HFFc6 (cell line): ENCODE results near the gene LPAR1. TPM values are rescaled to one million over a fixed set of nuclear protein-coding genes. Genes with fewer than 3 reads are reported as not detected.

ENCODE experiments used
- DNase-seq: peaks from one replicate; pipeline ENCODE4 v3.0.0-alpha.2; 2018
- H3K27ac Mint-ChIP-seq: 2 replicates; pipeline ENCODE4 v1.8.0; 2020; ENCODE audit warnings: mild to moderate bottlenecking, mixed read lengths
- H3K27me3 Mint-ChIP-seq: 2 replicates; pipeline ENCODE4 v1.8.0; 2021; ENCODE audit warnings: mild to moderate bottlenecking, moderate library complexity, mixed read lengths; ENCODE audit not compliant: insufficient read depth
- H3K36me3 Mint-ChIP-seq: 2 replicates; pipeline ENCODE4 v1.8.0; 2021; ENCODE audit warnings: low read depth, mixed read lengths
- H3K4me1 Mint-ChIP-seq: 2 replicates; pipeline ENCODE4 v1.8.0; 2020; ENCODE audit warnings: low read depth, mixed read lengths
- H3K4me3 Mint-ChIP-seq: 2 replicates; pipeline ENCODE4 v1.8.0; 2020; ENCODE audit warnings: mild to moderate bottlenecking, moderate library complexity, mixed read lengths
- H3K9me3 Mint-ChIP-seq: 2 replicates; pipeline ENCODE4 v1.8.0; 2020; ENCODE audit warnings: mild to moderate bottlenecking, mixed read lengths
- total RNA-seq, 6 experiments: library from RNA; stranded (reverse); fragmentation: NEBNext Ultra II Directional; extraction: Animal tissue kit (Norgen Biotek cat#: 25700); gene quantifications; 2 replicates in 1 of 6; 3 replicates in 5 of 6; pipeline ENCODE4 v1.2.3, GENCODE V29; 2021
- TF ChIP-seq, protein P1 (sequence below): fragments of 200-600 bp; sonication (generic); IDR thresholded peaks from 2 replicates; pipeline ENCODE4 v1.5.0; 2021; ENCODE audit warnings: antibody characterized with exemption, mild to moderate bottlenecking

LPAR1 gene
- total RNA-seq, 6 experiments from 2014 or later = 70.6 to 148 (median 123) TPM

DNA sequence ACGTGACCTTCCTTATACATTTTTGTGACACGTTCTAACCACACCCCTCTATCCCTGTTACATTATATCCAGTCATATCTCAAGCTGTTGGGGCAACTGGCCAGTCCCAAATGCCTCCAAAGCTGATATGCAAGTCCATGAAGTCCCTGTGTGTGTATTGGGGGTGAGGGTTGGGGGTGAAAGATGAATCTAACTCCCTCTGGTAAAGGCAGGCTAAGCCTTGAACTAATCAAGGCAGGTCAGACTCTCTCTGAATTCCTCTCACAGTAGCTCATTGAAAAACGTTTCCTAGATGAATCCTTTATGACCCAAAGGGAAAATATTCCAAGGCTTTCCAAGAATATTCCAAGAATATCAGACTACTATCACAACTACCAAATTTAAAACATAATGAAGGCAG lies 195.3 kb downstream of the LPAR1 start:
- peak; percentile 44 for DNase-seq
- peak overlapping the region; percentile 80 for H3K27ac Mint-ChIP-seq
- TF ChIP-seq, protein P1, sequence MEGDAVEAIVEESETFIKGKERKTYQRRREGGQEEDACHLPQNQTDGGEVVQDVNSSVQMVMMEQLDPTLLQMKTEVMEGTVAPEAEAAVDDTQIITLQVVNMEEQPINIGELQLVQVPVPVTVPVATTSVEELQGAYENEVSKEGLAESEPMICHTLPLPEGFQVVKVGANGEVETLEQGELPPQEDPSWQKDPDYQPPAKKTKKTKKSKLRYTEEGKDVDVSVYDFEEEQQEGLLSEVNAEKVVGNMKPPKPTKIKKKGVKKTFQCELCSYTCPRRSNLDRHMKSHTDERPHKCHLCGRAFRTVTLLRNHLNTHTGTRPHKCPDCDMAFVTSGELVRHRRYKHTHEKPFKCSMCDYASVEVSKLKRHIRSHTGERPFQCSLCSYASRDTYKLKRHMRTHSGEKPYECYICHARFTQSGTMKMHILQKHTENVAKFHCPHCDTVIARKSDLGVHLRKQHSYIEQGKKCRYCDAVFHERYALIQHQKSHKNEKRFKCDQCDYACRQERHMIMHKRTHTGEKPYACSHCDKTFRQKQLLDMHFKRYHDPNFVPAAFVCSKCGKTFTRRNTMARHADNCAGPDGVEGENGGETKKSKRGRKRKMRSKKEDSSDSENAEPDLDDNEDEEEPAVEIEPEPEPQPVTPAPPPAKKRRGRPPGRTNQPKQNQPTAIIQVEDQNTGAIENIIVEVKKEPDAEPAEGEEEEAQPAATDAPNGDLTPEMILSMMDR = no peak

DNA sequence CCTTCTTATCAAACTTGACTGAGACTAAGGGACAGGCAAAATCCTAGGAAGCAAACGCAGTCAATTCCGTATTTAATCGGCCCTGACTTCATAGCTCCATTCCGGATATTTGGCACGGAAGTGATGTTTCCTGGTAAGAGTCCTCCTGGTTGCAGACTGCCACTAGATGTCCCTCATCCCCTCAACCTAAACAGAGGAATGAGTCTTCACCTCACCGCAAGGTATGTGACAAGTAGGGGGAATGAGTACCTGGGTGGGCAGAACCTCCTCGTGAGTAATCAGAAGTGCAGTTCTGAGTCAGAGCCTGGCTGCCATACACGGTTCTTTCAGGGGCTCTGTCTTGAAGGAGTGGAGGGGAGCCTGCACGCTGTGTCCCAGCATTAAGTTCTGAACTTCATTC lies 196.1 kb downstream of the LPAR1 start:
- Mint-ChIP-seq H3K9me3 (peaks cover 5% of the 10 kb centered on the region), H3K27ac (peak overlapping the region; percentile 80), H3K27me3 (no peaks in the 10 kb centered on the region), H3K4me3 (no peak overlapping the region; the same call in 1 of the 2 replicates), H3K4me1 (peaks cover 79% of the 10 kb centered on the region), H3K36me3 (peaks cover 30% of the 10 kb centered on the region)
- TF ChIP-seq, protein P1 = peak; percentile 37; the same call in 1 of the 2 replicates
- no peak for DNase-seq

More for the DNA sequence above, 195.3 kb downstream of the LPAR1 start:
- Mint-ChIP-seq H3K36me3 (peaks cover 22% of the 10 kb centered on the region), H3K4me1 (peaks cover 79% of the 10 kb centered on the region), H3K27me3 (no peaks in the 10 kb centered on the region), H3K9me3 (peaks cover 5% of the 10 kb centered on the region), H3K4me3 (peak overlapping the region; percentile 12; the same call in 1 of the 2 replicates)

DNA sequence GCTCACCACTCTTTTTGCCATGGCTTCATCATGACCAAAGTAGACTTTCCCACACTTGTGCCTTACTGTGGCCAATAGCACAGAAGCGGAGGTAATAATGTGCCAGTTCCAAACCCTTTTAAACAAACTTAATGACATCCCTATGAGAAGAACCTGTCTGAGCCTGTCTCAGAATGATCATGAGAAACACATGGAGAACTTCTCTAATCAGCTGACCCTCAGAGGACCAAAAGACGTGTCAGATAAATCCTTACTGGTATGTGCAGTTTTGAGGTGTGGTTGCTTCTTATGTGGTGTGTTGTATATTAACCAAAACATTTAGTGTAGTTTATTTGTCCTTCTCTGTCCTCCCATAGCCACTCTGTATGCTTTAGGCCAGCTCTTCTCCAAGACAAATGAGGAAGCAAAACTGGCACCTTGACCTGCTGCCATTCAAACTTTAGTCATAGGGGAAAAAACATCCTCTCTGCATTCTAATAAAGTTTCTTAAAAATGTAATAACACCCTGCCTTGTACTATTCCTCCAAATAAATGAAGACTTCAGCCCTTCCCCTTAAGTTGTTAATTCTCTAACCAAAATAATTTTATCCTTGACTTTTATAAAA lies 200.8 kb downstream of the LPAR1 start:
- Mint-ChIP-seq H3K27ac (peak overlapping the region; percentile 64), H3K27me3 (no peaks in the 10 kb centered on the region), H3K4me3 (no peak overlapping the region), H3K9me3 (peaks cover 5% of the 10 kb centered on the region), H3K36me3 (peaks cover 25% of the 10 kb centered on the region), H3K4me1 (peaks cover 78% of the 10 kb centered on the region)
- no peak for DNase-seq
- TF ChIP-seq, protein P1 = no peak

DNA sequence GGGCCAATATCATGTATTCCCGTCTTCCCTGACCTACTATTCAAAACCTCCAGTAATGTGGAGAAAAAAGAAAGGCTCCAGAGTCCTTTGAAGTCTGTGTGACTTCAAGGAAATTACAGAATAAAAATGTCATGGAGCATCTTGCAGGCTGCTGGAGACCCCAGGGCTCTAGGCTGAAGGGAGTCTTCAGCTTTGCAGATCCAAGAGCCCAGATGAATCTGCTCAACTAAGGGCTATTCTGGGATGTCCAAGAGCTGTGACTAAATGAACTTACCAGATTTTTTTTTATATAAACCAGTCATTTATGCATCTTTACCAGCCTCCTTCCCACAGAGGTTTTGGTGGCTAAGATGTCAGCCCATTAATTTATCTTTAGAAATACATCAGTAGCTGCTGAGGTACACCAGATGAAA lies 202.4 kb downstream of the LPAR1 start:
- H3K4me3 Mint-ChIP-seq = peak overlapping the region; percentile 61

DNA sequence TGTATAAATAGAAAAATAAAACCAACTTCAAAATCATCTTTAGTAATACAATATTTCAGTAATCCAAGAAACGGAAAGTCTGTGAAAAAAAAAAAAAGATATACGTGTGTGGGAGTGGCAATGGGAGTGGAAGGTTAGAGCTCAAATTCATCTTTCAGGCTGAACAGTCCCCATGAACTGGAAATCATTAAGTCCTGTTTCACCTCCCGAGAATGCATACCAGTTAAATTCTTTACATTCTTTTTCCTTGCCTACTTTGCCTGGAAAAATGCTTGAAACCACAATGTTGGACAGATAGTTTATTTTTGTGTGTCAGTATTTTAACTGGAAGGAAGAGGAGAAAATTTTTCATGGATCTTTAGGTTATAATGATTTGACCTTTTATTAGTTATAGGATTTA lies 202.9 kb downstream of the LPAR1 start:
- H3K27ac Mint-ChIP-seq = peak overlapping the region; percentile 64
- peaks cover 86% of the 10 kb centered on the region for H3K4me1 Mint-ChIP-seq
- peaks cover 6% of the 10 kb centered on the region for H3K9me3 Mint-ChIP-seq
- peak overlapping the region; percentile 61 for H3K4me3 Mint-ChIP-seq
- peak; percentile 79 for DNase-seq
- no peaks in the 10 kb centered on the region for H3K27me3 Mint-ChIP-seq
- peaks cover 29% of the 10 kb centered on the region for H3K36me3 Mint-ChIP-seq
- TF ChIP-seq, protein P1 = no peak

More for the DNA sequence above, 202.4 kb downstream of the LPAR1 start:
- H3K27ac Mint-ChIP-seq = peak overlapping the region; percentile 64
- TF ChIP-seq, protein P1 = no peak
- H3K4me1 Mint-ChIP-seq = peaks cover 87% of the 10 kb centered on the region
- DNase-seq = peak; percentile 28
- H3K36me3 Mint-ChIP-seq = peaks cover 28% of the 10 kb centered on the region
- H3K27me3 Mint-ChIP-seq = no peaks in the 10 kb centered on the region
- H3K9me3 Mint-ChIP-seq = peaks cover 7% of the 10 kb centered on the region
